Activated CD4-positive, alpha-beta T cell treated with anti-CD3 and anti-CD28 coated beads, Interleukin-2, amount 50 U/mL, for 16 hours (primary cell): Measurements from ENCODE around the gene ZCCHC24.

Source experiments
- DNase-seq: peaks from one replicate; pipeline ENCODE4 v3.0.0-alpha.2; 2020

The ZCCHC24 gene

DNA sequence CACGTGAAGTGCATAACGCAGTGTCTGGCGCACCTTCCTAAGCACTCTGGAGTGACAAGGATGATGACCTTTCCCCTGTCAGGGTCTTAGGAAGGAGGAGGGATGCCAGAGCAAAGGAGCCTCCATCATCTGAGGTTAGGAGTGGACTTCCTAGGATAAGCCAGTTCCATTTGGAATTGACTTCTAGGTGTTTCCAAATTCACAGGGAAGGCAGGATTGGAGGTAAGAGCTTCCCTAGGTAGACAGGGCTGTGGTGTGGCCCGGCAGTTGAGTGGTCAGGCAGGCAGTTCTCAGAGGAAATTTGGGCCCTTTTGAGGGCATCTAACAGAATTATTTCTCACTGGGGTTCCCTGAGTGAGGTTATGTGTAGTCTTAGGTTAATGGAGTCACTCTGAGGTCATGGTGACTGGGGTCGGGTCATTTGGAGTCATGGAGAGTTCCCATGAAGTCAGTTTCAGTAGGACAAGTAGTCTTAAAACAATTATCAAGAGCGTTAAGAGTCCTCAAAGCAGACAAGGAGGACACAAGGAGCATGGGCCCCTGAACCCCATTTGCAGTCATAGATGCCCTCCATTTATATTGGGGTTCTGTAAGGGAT lies 89.9 kb downstream of the ZCCHC24 start:
- DNase-seq = no peak

GRCh38 chr10:79354615-79355014 lies 90.8 kb downstream of the ZCCHC24 start:
- no peak for DNase-seq

- no peak for DNase-seq
Measured at GRCh38 chr10:79354141-79354540, 91.3 kb downstream of the ZCCHC24 start.

DNA sequence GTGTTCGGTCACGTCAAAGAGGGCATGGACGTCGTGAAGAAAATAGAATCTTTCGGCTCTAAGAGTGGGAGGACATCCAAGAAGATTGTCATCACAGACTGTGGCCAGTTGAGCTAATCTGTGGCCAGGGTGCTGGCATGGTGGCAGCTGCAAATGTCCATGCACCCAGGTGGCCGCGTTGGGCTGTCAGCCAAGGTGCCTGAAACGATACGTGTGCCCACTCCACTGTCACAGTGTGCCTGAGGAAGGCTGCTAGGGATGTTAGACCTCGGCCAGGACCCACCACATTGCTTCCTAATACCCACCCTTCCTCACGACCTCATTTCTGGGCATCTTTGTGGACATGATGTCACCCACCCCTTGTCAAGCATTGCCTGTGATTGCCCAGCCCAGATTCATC lies 91.7 kb downstream of the ZCCHC24 start:
- no peak for DNase-seq

DNA sequence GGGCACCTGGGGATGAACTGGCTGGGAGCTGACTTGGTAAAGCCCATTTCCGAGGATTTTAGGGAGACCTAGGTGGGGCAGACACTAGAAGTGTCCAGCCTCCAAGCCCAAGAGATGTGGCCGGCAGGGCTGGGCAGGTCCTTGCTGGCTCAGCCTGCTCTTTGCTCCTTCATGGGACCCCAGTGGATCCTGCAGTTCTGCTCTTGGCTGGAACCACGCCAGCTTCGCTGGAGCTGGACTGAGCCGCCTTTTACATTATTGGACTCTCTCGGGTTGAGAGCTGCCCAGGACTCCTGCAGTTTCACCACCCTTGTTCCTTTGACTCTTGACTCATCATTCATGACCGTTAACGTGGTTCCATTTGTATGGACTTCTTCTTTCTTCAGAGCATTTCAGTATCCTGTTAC lies 92.4 kb downstream of the ZCCHC24 start:
- no peak for DNase-seq

DNA sequence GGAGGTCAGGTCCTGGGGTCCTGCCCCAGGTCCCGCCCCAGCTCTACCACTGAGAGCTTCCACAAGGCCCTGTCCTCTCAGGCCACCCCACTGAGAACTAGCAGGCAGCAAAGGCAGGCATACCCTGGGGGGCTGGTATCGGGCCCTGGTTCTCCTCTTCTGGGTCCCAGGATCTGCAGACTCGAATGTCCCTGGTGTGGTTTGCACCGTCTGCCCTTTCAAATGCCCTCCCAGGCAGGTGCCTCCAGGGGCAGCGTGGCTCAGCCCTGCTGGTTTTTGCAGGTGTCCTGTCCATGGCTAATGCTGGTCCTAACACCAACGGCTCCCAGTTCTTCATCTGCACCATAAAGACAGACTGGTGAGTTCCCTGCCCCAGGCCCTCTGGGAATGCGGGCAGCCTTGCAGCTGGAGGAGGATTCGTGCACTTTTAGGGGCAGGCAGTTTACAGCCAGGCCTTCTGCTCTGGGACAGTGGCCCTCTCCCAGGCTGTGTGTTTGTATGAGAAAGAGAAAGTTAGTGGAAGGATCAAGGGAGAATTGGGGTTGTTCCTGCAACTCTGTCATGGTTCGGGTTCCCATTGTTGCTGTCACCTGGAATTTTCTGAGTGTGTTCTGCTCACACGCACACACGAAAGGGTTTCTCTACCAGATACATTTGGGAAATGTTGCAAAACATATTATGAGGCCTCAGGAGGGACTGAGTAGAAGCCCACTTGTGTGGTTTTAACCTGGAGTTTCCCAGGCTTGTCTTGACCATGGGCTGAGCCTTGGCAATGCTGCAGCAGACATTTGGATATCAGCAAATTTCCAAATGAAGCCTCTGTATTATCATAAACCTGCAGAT lies 93.2 kb downstream of the ZCCHC24 start:
- no peak for DNase-seq

DNA sequence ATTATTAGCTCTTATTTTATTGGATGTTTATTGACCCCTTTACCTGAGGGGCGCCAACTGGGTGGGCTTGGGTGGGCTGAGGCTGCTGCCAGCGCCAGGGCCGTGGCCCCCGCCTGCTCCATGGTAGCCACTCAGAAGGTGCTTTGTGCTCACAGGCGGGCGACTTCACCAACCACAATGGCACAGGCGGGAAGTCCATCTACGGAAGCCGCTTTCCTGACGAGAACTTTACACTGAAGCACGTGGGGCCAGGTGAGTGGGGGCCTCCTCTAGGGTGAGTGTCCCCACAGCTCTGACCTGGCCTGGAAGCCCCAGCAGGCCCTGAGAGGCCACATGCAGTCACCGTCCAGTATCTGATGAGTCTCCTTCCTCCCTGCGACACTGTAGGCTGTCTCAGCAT lies 94.1 kb downstream of the ZCCHC24 start:
- no peak for DNase-seq

DNA sequence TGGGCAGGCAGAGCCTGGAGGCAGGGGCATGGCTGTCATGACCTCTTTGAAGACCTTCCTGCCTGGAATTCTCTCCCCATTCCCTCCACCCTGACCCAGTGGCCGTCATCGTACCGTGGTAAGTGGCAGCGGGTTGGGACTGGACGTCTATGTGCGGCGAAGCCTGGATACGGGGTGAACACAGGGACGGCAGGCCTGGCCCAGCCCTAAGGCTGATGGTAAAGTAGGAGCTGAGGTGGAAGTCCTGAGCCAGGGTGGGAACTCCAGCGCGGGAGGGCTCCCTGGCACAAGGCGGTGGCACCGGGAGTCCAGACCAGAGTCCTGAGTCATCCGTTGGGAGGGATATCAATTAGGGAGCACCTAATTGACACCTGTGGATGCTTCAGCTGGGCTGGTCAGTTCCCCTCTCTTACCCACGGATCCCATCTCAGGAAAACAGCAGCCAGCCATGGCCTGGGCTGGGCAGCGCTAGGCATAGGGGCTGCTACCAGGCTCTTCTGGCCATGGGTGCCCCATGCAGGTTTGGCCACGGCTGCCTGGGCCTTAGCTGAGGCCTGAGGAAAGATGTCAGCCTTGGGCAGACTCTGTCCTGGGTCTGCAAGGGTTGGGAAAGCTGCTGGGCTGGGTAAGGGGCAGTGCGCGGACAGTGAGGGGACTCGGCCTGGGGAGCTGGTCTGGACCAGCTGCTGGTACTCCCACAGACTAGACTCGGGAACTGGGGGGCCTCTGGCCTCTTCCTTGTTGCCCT lies 94.8 kb downstream of the ZCCHC24 start:
- no peak for DNase-seq

DNA sequence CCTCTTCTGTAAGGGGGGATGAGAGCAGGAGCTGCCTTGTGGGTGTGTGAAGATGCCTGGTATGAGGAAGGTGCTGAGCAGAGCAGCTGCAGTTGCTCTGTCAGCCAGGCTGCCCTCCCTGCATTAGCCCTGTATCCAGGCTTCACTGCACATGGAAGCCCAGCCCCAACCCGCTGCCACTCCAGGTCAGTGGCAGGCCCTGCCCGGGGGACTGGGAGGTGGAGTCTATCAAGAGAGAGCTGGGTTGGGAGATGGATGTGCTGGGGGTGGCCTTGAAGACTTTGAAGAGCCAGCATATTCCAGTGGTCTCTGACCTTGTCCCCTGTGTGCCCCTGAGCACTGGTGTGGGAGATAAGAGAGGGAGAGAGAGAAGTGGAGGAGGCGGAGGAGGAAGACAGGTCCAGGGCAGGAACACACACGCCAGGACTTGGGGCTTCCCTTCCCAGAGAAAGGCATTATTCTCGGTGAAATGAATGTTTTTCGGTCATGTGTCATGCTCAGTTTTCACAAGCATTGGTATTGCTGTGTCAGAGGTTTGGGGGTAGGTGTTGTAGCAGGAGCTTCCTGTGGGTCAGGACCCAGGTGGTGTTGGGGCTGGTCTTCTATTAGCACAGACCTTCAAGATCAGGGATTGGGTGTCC lies 95.5 kb downstream of the ZCCHC24 start:
- no peak for DNase-seq

- DNase-seq = no peak
Measured at GRCh38 chr10:79349072-79349491, 96.3 kb downstream of the ZCCHC24 start.

DNA sequence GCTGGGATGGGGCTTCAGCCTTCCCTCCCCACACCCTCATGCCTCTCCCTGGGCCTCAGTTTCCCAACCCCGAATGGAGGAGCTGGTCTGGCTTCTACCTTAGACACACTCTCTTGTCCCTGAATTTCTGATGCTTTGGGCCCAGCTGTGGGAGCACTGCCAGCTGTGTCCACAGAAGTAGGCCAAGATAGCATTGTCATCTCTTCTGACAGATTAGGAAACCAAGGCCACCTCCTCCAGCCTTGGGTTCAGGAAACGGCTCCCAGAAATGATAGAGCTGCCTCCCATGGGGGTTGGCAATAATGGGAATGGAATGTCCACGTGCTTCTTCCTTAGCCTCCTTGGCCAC lies 96.8 kb downstream of the ZCCHC24 start:
- DNase-seq = no peak

DNA sequence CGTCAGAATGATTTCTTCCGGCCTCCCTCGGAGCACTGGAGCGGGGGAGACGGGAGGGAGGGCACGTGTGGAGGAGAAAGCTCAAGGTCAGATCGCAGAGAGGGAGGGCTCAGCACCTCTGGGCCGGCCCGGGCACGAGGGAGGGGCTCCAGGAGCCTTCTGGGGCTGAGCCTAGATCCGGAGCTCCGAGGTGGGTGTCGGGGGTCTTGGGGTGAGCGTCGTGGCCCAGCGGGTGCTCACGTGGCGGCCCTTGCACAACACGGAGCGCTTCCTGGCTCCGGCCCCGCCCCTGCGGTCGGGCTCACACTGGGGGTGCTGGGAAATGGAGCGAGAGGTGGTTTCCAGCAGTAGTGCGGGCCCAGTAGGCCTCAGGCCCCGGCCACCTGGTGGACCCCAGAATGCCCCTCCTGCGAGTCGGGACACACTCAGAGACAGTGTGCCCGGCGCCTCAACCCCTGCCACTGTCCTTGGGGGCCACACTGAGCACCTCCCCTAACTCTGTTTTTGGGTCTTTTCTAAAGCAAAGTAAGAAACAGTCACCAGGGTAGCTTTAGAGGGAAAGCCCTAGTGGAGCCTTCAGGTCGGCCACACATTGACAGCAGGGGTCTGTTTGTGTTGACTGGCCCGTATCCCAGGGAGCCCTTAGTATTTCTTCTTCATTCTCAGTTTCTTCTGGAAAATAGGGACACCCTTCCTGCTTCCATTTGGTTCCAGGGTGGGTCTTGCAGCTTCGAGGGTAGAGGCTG lies 97.4 kb downstream of the ZCCHC24 start:
- DNase-seq = peak; percentile 87

DNA sequence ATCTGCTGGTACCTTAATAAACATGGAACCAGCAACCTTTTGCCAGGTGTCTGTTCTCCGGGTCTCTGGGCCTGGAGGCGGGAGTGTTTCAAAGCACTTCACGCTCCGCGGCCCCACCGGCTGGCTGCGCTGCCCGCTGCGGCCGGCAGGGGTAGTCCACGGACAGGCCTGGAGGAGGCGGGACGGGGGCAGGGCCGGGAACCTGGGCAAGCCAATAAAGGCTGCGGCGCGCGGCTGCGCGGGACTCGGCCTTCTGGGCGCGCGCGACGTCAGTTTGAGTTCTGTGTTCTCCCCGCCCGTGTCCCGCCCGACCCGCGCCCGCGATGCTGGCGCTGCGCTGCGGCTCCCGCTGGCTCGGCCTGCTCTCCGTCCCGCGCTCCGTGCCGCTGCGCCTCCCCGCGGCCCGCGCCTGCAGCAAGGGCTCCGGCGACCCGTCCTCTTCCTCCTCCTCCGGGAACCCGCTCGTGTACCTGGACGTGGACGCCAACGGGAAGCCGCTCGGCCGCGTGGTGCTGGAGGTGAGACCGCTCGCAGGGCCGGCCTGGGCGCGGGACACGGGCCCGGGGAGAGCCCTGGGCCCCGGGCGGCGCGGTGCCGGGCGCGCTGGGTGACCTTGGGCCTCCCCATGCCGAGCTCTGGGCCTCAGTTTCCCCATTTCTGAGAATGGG lies 98.1 kb downstream of the ZCCHC24 start, which contains the start of gene PPIF:
Gene PPIF (plus strand): TSS at position 244 of the 668 bp plus-strand sequence. CDS start 80 bp downstream, at position 324.
- DNase-seq = peak; percentile 96

DNA sequence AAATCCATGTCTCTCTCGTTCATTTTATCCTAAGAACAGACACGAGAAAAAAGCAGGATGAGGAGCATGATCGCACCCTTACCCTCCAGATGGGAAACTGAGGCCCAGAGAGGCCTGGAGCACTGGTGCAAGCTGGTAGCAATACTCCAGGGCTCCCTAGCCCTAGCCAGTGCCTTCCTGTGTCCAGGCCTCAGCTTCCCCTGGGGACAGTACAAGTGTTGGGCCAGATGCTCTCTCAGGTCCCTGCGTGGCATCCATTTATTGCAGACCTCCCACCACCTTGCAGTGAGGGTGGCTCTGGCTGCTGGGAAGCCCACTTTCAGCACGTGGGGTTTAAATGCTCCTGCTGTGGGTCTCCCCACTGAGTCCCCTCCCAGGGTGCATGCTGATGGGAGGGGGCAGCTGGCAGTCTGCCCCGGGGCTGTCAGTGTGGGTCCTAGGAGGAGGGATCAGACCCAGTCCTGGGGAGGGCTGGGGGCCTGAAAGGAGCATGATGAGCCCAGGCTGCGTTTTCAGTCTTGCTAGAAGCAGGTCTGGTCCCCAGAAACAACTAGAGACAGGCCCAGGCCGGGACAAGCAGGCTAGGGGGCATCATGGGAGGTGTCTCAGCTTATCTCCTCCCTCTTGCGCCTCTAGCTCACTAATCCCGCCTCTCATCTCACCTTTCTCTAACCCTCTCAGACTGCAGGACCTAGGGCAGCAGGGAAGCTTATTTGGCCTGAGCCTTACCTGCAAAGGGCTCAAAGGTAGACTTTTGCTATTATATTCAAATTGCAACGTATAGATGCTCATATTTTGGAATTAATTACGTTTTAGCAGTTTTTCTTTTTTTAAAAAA lies 98.8 kb downstream of the ZCCHC24 start:
- DNase-seq = no peak

DNA sequence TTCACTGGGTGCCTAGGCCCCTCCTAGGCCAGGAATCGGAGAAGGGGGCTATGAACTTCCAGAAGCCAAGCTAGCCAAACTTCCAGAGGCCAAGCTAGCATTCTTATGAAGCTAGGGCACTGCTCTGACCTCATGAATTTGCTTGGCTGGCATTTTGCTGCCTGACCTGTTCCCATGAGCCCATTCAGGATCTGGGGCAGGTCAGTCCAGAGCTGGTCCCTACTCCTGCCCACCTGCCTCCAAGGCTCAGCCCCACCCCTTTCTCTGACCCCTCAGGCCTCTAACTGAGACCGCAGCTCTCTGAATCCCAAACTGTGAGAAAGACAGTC lies 99.4 kb downstream of the ZCCHC24 start:
- no peak for DNase-seq

- no peak for DNase-seq
Measured at GRCh38 chr10:79345241-79346011, 100.0 kb downstream of the ZCCHC24 start.

- no peak for DNase-seq
Measured at GRCh38 chr10:79344502-79345195, 100.8 kb downstream of the ZCCHC24 start.

GRCh38 chr10:79342811-79343561 lies 102.4 kb downstream of the ZCCHC24 start:
- no peak for DNase-seq

GRCh38 chr10:79342295-79342761 lies 103.1 kb downstream of the ZCCHC24 start:
- no peak for DNase-seq
